Astrocyte of the spinal cord (primary cell): ENCODE results near the gene UBALD1.

Source experiments
- DNase-seq: peaks from one replicate; pipeline ENCODE4 v3.0.0; 2011; ENCODE audit warnings: low read depth, low spot score
- H3K4me3 ChIP-seq: 2 replicates; pipeline ENCODE4 v1.5.1; 2011; ENCODE audit warnings: low read depth, mild to moderate bottlenecking, low read length, moderate library complexity
- in situ Hi-C: cut with HindIII; loops from 2 replicates; pipeline ENCODE4 v1.10.0; 2017; ENCODE audit warnings: low sequenced_read_pairs
- TF ChIP-seq, protein P1 (sequence below): IDR thresholded peaks from 2 replicates; pipeline ENCODE4 v1.5.1; 2012; ENCODE audit warnings: low read depth, mild to moderate bottlenecking, low read length, inconsistent platforms

UBALD1 gene

DNA sequence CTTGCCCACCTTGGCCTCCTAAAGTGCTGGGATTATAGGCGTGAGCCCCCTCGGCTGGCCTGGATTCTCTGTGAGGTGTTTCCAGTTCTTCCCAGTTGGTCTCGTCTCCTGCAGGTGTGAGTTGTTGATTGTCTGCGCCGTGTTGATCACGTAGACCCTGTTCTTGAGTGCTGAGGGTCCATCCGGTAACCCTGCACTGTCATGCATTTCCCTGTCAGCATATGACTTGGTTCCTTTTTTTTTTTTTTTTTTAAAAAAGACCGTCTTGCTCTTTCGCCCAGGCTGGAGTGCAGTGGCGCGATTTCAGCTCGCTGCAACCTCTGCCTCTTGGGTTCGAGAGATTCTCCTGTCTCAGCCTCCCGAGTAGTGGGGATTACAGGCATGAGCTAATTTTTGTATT, 27.2 kb upstream of the UBALD1 start:
- in situ Hi-C loops: no loop called here
- DNase-seq: no peak
- TF ChIP-seq, protein P1, sequence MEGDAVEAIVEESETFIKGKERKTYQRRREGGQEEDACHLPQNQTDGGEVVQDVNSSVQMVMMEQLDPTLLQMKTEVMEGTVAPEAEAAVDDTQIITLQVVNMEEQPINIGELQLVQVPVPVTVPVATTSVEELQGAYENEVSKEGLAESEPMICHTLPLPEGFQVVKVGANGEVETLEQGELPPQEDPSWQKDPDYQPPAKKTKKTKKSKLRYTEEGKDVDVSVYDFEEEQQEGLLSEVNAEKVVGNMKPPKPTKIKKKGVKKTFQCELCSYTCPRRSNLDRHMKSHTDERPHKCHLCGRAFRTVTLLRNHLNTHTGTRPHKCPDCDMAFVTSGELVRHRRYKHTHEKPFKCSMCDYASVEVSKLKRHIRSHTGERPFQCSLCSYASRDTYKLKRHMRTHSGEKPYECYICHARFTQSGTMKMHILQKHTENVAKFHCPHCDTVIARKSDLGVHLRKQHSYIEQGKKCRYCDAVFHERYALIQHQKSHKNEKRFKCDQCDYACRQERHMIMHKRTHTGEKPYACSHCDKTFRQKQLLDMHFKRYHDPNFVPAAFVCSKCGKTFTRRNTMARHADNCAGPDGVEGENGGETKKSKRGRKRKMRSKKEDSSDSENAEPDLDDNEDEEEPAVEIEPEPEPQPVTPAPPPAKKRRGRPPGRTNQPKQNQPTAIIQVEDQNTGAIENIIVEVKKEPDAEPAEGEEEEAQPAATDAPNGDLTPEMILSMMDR: no peak
- no peak overlapping the region for H3K4me3 ChIP-seq

DNA sequence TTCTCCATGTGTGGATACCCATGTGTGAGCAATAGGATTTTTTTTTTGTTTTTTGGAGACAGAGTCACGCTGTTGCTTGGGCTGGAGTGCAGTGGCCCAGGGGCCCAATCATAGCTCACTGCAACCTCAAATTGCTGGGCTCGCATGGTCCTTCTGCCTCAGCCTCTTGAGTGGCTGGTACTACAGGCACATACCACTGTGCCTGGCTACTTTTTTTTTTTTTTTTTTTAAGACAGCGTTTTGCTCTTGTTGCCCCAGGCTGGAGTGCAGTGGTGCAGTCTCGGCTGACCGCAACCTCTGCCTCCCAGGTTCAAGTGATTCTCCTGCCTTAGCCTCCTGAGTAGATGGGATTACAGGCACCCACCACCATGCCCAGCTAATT, 26.6 kb upstream of the UBALD1 start:
- no peak overlapping the region for H3K4me3 ChIP-seq
- DNase-seq: no peak
- in situ Hi-C loops: no loop called here
- TF ChIP-seq, protein P1: no peak

DNA sequence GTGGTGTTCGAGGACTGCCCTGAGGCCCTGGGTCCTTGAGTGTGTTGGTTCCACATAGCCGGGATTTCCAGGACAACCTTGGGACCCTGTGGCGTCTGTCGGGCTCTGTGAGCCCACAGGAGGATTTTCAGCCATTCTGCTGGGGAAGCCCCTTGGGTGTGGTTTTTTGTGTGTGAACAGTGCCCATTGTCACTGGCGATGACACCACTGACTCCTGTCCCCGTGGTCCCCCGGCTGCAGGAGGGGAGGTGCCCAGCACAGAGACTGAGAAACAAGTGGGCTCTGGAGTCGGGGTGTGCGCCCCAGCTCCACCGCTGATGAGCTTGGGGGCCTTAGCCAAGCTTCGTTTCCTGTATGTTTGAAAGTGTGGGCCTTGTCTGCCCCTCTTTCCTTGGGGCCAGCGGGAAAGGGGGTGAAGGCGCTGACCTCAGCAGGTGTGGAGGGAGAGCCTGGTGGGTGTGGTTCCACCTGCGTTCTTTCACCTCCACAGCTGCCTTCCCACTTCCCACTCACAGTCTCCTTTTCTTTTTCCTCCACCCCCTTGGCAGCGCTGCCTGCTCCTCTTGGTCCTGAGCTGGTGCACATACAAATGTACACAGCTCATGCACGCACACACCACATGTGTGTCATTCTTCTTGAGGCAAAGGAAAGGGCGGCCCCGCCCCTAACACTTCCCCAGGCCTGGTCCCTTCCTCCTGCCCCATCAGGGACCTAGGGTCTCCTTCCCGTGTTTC, 26.1 kb upstream of the UBALD1 start:
- no peak overlapping the region for H3K4me3 ChIP-seq
- in situ Hi-C loops: no loop called here

DNA sequence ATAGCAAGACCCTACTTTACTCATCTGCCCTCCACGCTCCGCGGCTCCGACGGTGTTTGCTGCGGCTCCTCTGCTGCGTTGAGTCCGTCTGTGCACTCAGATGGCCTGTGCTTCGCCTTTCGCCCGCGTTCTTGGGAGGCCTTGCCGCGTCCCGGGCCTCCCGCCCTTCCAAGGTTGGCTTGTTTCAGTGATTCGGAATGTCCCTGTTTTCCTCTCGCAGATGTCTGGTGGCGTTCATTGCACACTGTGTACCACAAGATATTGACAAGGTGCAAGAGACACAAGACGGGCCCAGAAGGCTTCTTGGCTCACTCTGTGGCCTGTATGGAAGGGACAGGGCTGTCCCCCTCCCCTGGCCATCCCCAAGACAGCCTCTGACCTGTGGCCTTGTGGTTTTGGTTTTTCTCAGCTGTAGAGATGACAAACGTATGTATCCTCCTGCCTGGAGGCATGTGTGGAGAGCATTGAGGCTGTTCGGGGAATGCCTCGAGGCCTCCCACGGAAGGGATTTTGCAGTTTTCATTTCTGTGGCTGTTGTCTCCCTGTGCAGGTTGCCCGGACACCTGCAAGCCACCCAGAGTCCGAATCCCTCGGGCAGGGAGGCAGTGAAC, 25.3 kb upstream of the UBALD1 start:
- in situ Hi-C loops: no loop called here
- no peak for DNase-seq
- H3K4me3 ChIP-seq: no peak overlapping the region
- TF ChIP-seq, protein P1: no peak

More for the DNA sequence above, 26.1 kb upstream of the UBALD1 start:
- TF ChIP-seq, protein P1: no peak
- DNase-seq: no peak

DNA sequence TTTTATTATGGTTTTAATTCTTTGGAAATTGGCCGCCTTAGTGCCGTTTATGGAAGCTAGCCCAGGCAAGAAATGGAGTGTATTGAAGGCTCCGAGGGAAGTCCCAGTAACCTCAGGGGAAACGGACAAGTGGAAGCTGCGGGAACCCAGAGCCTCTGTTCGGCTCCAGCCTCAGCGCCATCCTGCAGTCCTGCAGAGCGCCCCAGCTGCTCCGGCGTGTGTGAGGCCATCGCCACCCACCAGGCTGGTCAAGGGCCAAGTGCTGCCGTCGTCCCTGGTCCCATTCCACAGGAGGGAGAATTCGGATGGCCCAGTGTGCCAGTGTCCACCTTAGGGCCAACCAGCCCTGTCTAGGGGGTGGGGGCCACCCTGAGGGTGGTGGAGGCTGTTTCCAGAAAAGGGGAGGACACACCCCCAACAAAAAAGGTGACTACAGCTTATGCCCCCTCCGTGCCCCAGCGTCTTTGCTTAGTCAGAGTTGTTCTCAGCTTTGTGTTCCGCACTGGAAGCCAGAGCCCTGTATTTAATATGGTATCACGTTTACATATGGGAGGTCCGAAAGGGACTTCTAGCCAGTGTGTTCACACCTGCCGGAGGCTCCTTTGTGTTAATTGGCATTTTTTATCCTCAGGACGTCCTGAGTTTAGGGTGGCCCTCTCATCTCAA, 22.9 kb upstream of the UBALD1 start:
- H3K4me3 ChIP-seq: no peak overlapping the region
- in situ Hi-C loops: no loop called here
- TF ChIP-seq, protein P1: no peak

DNA sequence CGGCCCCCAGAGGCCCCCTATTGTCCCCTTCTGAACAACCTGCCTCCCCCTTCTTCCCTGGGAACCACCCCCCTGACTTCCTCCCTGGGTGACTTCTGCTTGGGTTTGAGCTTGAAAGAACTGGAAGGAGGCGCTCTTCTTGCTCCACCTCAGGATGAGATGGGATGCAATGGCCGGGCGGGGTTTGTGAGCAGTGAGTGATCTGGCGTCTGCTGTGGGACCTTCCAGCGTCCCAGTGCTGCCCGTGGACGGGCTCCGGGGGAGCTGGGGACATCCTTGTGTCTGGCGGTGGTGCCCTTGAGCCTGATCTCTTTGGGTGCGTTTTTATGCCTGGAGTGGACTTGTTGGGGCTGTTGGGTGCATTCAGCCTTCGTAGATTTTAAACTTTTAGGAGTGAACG, 21.5 kb upstream of the UBALD1 start:
- in situ Hi-C loops: no loop called here
- TF ChIP-seq, protein P1: no peak
- no peak overlapping the region for H3K4me3 ChIP-seq
- DNase-seq: no peak

More for the DNA sequence above, 22.9 kb upstream of the UBALD1 start:
- no peak for DNase-seq
